COLO668 (cell line): ENCODE measurements around the gene SUPT4H1.
"Not testable (repeated sequence)": the region's sequence is repeated elsewhere in the genome, so short reads cannot be mapped to it uniquely, and the experiment has no call there.

ENCODE experiments used
- DNase-seq: peaks from one replicate; lab custom pipeline; 2025; ENCODE audit not compliant: unreplicated experiment; lab: John Stamatoyannopoulos, UW

The SUPT4H1 gene

GRCh38 chr17:58351831-58352595 lies at the start of gene SUPT4H1:
SUPT4H1 (minus strand) TSS chr17:58352201; CDS start chr17:58352135, 66 bp downstream.
- peak; percentile 94 for DNase-seq

GRCh38 chr17:58401287-58401686 lies 49.3 kb upstream of the SUPT4H1 start:
- DNase-seq: no peak

GRCh38 chr17:58400826-58401225 lies 48.8 kb upstream of the SUPT4H1 start:
- no peak for DNase-seq

GRCh38 chr17:58399974-58400373 lies 48.0 kb upstream of the SUPT4H1 start:
- DNase-seq: no peak

- DNase-seq: no peak
These were observed 46.7 kb upstream of the SUPT4H1 start for GRCh38 chr17:58398574-58399266.

- DNase-seq: not testable (repeated sequence)
These were observed 45.4 kb upstream of the SUPT4H1 start for GRCh38 chr17:58397421-58397820.

GRCh38 chr17:58396173-58396572 lies 44.2 kb upstream of the SUPT4H1 start:
- DNase-seq: no peak

GRCh38 chr17:58394534-58395223 lies 42.7 kb upstream of the SUPT4H1 start:
- no peak for DNase-seq

GRCh38 chr17:58391302-58391984 lies 39.4 kb upstream of the SUPT4H1 start:
- peak; percentile 81 for DNase-seq

GRCh38 chr17:58390884-58391283 lies 38.9 kb upstream of the SUPT4H1 start:
- no peak for DNase-seq

GRCh38 chr17:58388302-58389190 lies 36.5 kb upstream of the SUPT4H1 start:
- DNase-seq: no peak

GRCh38 chr17:58387834-58388233 lies 35.8 kb upstream of the SUPT4H1 start:
- DNase-seq: no peak

- DNase-seq: no peak
These were observed 34.7 kb upstream of the SUPT4H1 start for GRCh38 chr17:58386708-58387107.

- DNase-seq: no peak
These were observed 33.4 kb upstream of the SUPT4H1 start for GRCh38 chr17:58385359-58385899.

- no peak for DNase-seq
These were observed 32.9 kb upstream of the SUPT4H1 start for GRCh38 chr17:58384897-58385296.

- DNase-seq: no peak
These were observed 32.0 kb upstream of the SUPT4H1 start for GRCh38 chr17:58383892-58384462.

GRCh38 chr17:58382872-58383242 lies 30.9 kb upstream of the SUPT4H1 start:
- DNase-seq: no peak

- DNase-seq: peak; percentile 6
These were observed 30.3 kb upstream of the SUPT4H1 start for GRCh38 chr17:58382108-58382871.
